ENCODE results near the gene RFXANK. TPM values are rescaled to one million over a fixed set of nuclear protein-coding genes. Genes with fewer than 3 reads are reported as not detected.

RFXANK gene
- total and polyA plus RNA-seq, 4 donors = 8.9 to 27.8 (median 19.0) TPM

- no peak for TF ChIP-seq CTCF (IDR thresholded peaks at IDR 0.05; ENCODE audit: low read depth, low read length, missing input control)
These were observed 14.9 kb downstream of the RFXANK start (continued) for GRCh38 chr19:19206938-19207337.

DNA sequence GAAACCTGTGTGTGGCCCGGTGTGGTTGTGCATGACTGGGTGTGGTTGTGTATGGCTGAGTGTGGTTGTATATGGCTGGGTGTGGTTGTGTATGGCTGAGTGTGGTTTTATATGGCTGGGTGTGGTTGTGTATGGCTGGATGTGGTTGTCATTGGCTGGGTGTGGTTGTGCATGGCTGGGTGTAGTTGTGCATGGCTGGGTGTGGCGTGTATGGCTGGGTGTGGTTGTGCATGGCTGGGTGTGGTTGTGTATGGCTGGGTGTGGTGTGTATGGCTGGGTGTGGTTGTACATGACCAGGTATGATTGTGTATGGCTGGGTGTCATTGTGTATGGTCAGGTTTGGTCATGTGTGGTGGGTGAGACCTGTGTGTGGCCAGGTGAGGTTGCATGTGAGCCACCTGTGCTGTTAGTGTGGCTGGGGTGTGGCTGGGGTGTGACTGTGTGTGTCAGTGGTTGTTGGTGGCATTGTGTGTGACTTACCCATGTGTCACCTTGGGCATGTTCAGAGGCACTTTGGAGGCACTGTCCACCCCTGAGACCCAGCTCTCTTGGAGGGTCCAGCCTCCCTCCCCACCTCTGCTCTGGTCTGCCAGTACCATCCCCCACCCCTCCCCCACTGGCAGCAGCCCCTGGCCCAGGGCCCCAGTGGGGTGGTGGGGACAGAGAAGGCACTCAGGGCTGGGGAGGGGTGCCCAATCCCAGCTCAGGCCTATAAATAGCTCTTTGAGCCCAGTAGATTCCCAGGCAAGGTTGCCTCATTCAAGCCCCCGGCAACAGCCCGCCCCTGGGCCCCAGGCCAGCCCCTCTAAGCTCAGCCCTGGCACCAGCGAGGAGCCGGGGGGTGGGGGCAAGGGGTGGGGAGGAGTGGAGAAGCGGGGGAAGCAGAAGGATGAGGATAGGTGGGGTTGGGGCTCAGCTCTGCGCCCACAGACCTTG is 15.8 kb downstream of the RFXANK start:
- H3K4me3 ChIP-seq (ENCODE audit: low read depth in 1 of 3, low read length in 3 of 3) = no peak overlapping the region
- no peak for DNase-seq (ENCODE audit: low spot score)
- H3K4me1 ChIP-seq (ENCODE audit: control insufficient read depth in 4 of 4, insufficient read depth in 4 of 4, low read length in 3 of 4) = peaks cover 0 to 3% (median under 1%) of the 10 kb centered on the region in 4 donors
- WGBS = 57% methylated on average over 8 of the region's 8 CpGs
- no peak overlapping the region for H3K27ac ChIP-seq (ENCODE audit: low read depth in 1 of 2, low read length in 2 of 2)
- no peaks in the 10 kb centered on the region for H3K36me3 ChIP-seq (ENCODE audit: control insufficient read depth in 4 of 4, insufficient read depth in 3 of 4, low read depth in 1 of 4, low read length in 3 of 4)
- H3K9ac ChIP-seq (ENCODE audit: low read depth in 1 of 2, low read length in 2 of 2) = no peak overlapping the region
- TF ChIP-seq, protein P1, sequence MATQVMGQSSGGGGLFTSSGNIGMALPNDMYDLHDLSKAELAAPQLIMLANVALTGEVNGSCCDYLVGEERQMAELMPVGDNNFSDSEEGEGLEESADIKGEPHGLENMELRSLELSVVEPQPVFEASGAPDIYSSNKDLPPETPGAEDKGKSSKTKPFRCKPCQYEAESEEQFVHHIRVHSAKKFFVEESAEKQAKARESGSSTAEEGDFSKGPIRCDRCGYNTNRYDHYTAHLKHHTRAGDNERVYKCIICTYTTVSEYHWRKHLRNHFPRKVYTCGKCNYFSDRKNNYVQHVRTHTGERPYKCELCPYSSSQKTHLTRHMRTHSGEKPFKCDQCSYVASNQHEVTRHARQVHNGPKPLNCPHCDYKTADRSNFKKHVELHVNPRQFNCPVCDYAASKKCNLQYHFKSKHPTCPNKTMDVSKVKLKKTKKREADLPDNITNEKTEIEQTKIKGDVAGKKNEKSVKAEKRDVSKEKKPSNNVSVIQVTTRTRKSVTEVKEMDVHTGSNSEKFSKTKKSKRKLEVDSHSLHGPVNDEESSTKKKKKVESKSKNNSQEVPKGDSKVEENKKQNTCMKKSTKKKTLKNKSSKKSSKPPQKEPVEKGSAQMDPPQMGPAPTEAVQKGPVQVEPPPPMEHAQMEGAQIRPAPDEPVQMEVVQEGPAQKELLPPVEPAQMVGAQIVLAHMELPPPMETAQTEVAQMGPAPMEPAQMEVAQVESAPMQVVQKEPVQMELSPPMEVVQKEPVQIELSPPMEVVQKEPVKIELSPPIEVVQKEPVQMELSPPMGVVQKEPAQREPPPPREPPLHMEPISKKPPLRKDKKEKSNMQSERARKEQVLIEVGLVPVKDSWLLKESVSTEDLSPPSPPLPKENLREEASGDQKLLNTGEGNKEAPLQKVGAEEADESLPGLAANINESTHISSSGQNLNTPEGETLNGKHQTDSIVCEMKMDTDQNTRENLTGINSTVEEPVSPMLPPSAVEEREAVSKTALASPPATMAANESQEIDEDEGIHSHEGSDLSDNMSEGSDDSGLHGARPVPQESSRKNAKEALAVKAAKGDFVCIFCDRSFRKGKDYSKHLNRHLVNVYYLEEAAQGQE (IDR thresholded peaks at IDR 0.05) = no peak
- no peak for TF ChIP-seq YY1 (IDR thresholded peaks at IDR 0.05)
- no peak for TF ChIP-seq EGR1 (IDR thresholded peaks at IDR 0.05; ENCODE audit: low read depth in 2 of 2)
- TF ChIP-seq FOXA2 (IDR thresholded peaks at IDR 0.05) = no peak
- TF ChIP-seq FOXA1 (IDR thresholded peaks at IDR 0.05) = no peak
- TF ChIP-seq HNF4G (IDR thresholded peaks at IDR 0.05) = no peak
- TF ChIP-seq SP1 (IDR thresholded peaks at IDR 0.05) = no peak
- TF ChIP-seq RXRA (IDR thresholded peaks at IDR 0.05) = no peak
- TF ChIP-seq, protein P2, sequence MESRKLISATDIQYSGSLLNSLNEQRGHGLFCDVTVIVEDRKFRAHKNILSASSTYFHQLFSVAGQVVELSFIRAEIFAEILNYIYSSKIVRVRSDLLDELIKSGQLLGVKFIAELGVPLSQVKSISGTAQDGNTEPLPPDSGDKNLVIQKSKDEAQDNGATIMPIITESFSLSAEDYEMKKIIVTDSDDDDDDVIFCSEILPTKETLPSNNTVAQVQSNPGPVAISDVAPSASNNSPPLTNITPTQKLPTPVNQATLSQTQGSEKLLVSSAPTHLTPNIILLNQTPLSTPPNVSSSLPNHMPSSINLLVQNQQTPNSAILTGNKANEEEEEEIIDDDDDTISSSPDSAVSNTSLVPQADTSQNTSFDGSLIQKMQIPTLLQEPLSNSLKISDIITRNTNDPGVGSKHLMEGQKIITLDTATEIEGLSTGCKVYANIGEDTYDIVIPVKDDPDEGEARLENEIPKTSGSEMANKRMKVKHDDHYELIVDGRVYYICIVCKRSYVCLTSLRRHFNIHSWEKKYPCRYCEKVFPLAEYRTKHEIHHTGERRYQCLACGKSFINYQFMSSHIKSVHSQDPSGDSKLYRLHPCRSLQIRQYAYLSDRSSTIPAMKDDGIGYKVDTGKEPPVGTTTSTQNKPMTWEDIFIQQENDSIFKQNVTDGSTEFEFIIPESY (IDR thresholded peaks at IDR 0.05) = no peak
- TF ChIP-seq TAF1 (conservative IDR thresholded peaks at IDR 0.05) = no peak
- TF ChIP-seq RAD21 (IDR thresholded peaks at IDR 0.05) = no peak
- no peak for TF ChIP-seq ATF3 (IDR thresholded peaks at IDR 0.05)
- TF ChIP-seq CTCF (IDR thresholded peaks at IDR 0.05; ENCODE audit: low read depth, low read length, missing input control) = no peak
- TF ChIP-seq GABPA (IDR thresholded peaks at IDR 0.05 in 1 of 2, conservative IDR thresholded peaks at IDR 0.05 in 1 of 2) = no peak
- TF ChIP-seq NR2F2 (IDR thresholded peaks at IDR 0.05) = no peak
- no peak for TF ChIP-seq HNF4A (conservative IDR thresholded peaks at IDR 0.05)
- TF ChIP-seq JUND (IDR thresholded peaks at IDR 0.05) = no peak
- no peaks in the 10 kb centered on the region for H3K9me3 ChIP-seq (ENCODE audit: control insufficient read depth in 4 of 4, low read length in 3 of 4)
- H3K27me3 ChIP-seq (ENCODE audit: control insufficient read depth in 4 of 4, insufficient read depth in 4 of 4, low read length in 3 of 4) = peaks cover 0 to 5% (median 4%) of the 10 kb centered on the region in 4 donors
